ENCODE data around the gene EXOG. TPM values are rescaled to one million over a fixed set of nuclear protein-coding genes. Genes with fewer than 3 reads are reported as not detected.

Gene EXOG
- total and polyA plus RNA-seq, 2 donors (not counting 1 experiment from before 2014, with no cell fraction given), result 8.8 to 36.8 TPM

DNA sequence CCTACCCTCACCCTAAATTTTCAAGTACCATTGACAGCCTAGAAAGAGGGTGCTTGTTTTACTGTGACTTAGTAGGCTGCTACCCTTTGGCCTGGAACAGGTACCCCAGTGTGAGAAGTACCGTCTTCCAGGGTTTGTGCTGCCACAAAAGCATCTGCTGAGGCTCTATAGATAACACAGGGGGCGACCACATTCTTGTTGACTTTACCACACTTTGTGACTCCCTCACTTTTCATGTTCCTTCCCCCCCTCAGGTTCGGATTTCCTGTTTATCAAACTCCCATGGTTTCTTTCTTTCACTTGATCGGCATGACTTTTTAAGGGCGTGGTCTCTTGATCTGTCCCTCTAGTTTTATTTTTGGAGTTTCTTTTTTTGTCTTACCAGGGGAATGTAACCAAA, 23.5 kb downstream of the EXOG start:
- 29% methylated on average over 3 of the region's 5 CpGs for WGBS (ENCODE audit: insufficient coverage)
- Histone ChIP-seq H3K27me3 (replicated peaks in 1 of 4; ENCODE audit: control extremely low read depth in 1 of 4, control insufficient read depth in 3 of 4, insufficient read depth in 4 of 4, low read length in 3 of 4) (no peaks in the 10 kb centered on the region), H3K27ac (ENCODE audit: low read length in 2 of 2) (peak overlapping the region in 1 of 2 donors; percentile 66), H3K36me3 (replicated peaks in 1 of 2; ENCODE audit: control extremely low read depth in 1 of 2, control insufficient read depth in 1 of 2, extremely low read depth in 1 of 2, insufficient read depth in 2 of 2, low read length in 1 of 2) (peaks cover under 1 to 11% of the 10 kb centered on the region in 2 experiments), H3K4me1 (ENCODE audit: control insufficient read depth in 2 of 2, insufficient read depth in 2 of 2, low read length in 2 of 2) (peaks cover 7 to 12% of the 10 kb centered on the region in 2 donors), H3K4me2 (replicated peaks; ENCODE audit: low read depth, low read length, poor library complexity, severe bottlenecking) (peak overlapping the region; percentile 22), H2AFZ (ENCODE audit: insufficient read depth, low read depth, low read length, poor library complexity, severe bottlenecking) (peak overlapping the region; percentile 9), H4K20me1 (ENCODE audit: control insufficient read depth, insufficient read depth, low read length, poor library complexity, severe bottlenecking) (no peaks in the 10 kb centered on the region), H3K9me3 (ENCODE audit: control extremely low read depth in 1 of 3, control insufficient read depth in 2 of 3, insufficient read depth in 1 of 3, low read length in 2 of 3) (no peaks in the 10 kb centered on the region), H3K4me3 (ENCODE audit: control extremely low read depth in 1 of 5, extremely low read depth in 1 of 5, insufficient read depth in 1 of 5, low read depth in 2 of 5, low read length in 4 of 5) (no peak overlapping the region), H3K9ac (ENCODE audit: low read length) (no peak overlapping the region), H3K79me2 (ENCODE audit: control insufficient read depth, insufficient read depth, low read length) (no peaks in the 10 kb centered on the region)
- TF ChIP-seq, protein P1, sequence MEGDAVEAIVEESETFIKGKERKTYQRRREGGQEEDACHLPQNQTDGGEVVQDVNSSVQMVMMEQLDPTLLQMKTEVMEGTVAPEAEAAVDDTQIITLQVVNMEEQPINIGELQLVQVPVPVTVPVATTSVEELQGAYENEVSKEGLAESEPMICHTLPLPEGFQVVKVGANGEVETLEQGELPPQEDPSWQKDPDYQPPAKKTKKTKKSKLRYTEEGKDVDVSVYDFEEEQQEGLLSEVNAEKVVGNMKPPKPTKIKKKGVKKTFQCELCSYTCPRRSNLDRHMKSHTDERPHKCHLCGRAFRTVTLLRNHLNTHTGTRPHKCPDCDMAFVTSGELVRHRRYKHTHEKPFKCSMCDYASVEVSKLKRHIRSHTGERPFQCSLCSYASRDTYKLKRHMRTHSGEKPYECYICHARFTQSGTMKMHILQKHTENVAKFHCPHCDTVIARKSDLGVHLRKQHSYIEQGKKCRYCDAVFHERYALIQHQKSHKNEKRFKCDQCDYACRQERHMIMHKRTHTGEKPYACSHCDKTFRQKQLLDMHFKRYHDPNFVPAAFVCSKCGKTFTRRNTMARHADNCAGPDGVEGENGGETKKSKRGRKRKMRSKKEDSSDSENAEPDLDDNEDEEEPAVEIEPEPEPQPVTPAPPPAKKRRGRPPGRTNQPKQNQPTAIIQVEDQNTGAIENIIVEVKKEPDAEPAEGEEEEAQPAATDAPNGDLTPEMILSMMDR (IDR thresholded peaks at IDR 0.05), result no peak
- no peak for TF ChIP-seq EZH2 (IDR thresholded peaks at IDR 0.05; ENCODE audit: borderline replicate concordance, insufficient read depth, low read depth, low read length, poor library complexity, severe bottlenecking)
- ATAC-seq (ENCODE audit: low read depth) (no peak), DNase-seq (peak; percentile 12)
- Mint-ChIP-seq H3K4me1 (peaks cover 18% of the 10 kb centered on the region), H3K27ac (peak overlapping the region; percentile 62), H3K4me3 (no peak overlapping the region), H3K9me3 (ENCODE audit: insufficient read depth) (no peaks in the 10 kb centered on the region), H3K27me3 (no peaks in the 10 kb centered on the region)
- intact Hi-C loops (cut with micrococcal nuclease), result loop anchor here (2.0 kb wide), 1 partner anchor 131 kb away; no protein-coding TSS in a partner anchor
- CTCF ChIA-PET, result interaction anchor here (1.0 to 3.8 kb wide), 7 partner anchors 13 to 858 kb away, joined by 3 to 22 read pairs (median 8); partner anchors contain the start of gene EXOG
- POLR2A ChIA-PET, result no interaction called here

DNA sequence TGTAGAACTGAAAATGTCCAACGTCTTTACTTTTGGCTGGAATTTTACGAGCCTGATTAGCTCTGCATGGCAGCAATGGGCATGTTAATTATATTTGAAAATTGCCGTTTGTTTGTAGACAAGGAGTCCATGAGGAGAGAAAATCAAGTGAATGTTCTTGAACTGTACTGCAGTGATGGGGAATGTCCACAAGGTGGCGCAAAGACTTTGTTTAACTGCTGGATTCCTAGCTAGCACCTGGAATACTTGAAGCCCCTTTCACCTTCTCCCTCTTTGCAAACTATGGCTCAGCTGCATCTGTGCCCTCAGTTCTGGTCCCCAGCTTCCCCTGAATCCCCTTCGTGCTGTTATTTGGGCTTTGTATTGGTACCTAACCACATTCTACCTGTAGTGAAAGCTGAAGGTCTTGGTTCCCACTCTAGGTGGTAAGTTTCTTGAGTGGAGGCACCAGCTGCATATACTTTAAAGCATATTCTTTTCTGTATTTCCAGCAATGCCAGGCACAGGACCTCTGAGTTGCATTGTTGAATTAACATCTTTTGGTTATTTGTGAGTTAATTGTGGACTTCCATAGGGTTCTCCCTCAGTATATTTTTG, 25.3 kb downstream of the EXOG start:
- peak; percentile 75 for DNase-seq
- CTCF ChIA-PET, result interaction anchor here (0.6 to 3.8 kb wide), 34 partner anchors 11 to 857 kb away, joined by 3 to 56 read pairs (median 4); partner anchors contain the start of gene EXOG
- peak; percentile 56 for ATAC-seq (ENCODE audit: low read depth)
- Histone ChIP-seq H3K27me3 (replicated peaks in 1 of 4; ENCODE audit: control extremely low read depth in 1 of 4, control insufficient read depth in 3 of 4, insufficient read depth in 4 of 4, low read length in 3 of 4) (no peaks in the 10 kb centered on the region), H4K20me1 (ENCODE audit: control insufficient read depth, insufficient read depth, low read length, poor library complexity, severe bottlenecking) (no peaks in the 10 kb centered on the region), H3K36me3 (replicated peaks in 1 of 2; ENCODE audit: control extremely low read depth in 1 of 2, control insufficient read depth in 1 of 2, extremely low read depth in 1 of 2, insufficient read depth in 2 of 2, low read length in 1 of 2) (peaks cover 2 to 27% of the 10 kb centered on the region in 2 experiments), H3K4me1 (ENCODE audit: control insufficient read depth in 2 of 2, insufficient read depth in 2 of 2, low read length in 2 of 2) (peaks cover 7 to 12% of the 10 kb centered on the region in 2 donors), H3K9me3 (ENCODE audit: control extremely low read depth in 1 of 3, control insufficient read depth in 2 of 3, insufficient read depth in 1 of 3, low read length in 2 of 3) (no peaks in the 10 kb centered on the region), H2AFZ (ENCODE audit: insufficient read depth, low read depth, low read length, poor library complexity, severe bottlenecking) (no peak overlapping the region), H3K4me3 (ENCODE audit: control extremely low read depth in 1 of 5, extremely low read depth in 1 of 5, insufficient read depth in 1 of 5, low read depth in 2 of 5, low read length in 4 of 5) (no peak overlapping the region), H3K27ac (ENCODE audit: low read length in 2 of 2) (no peak overlapping the region), H3K4me2 (replicated peaks; ENCODE audit: low read depth, low read length, poor library complexity, severe bottlenecking) (no peak overlapping the region), H3K79me2 (ENCODE audit: control insufficient read depth, insufficient read depth, low read length) (no peaks in the 10 kb centered on the region), H3K9ac (ENCODE audit: low read length) (no peak overlapping the region)
- POLR2A ChIA-PET, result no interaction called here
- Mint-ChIP-seq H3K9me3 (ENCODE audit: insufficient read depth) (no peaks in the 10 kb centered on the region), H3K4me3 (no peak overlapping the region), H3K4me1 (peaks cover 18% of the 10 kb centered on the region), H3K27me3 (no peaks in the 10 kb centered on the region), H3K27ac (no peak overlapping the region)
- TF ChIP-seq, protein P1 (IDR thresholded peaks at IDR 0.05), result peak; percentile 95
- TF ChIP-seq EZH2 (IDR thresholded peaks at IDR 0.05; ENCODE audit: borderline replicate concordance, insufficient read depth, low read depth, low read length, poor library complexity, severe bottlenecking), result no peak
- intact Hi-C loops (cut with micrococcal nuclease), result loop anchor here (1.0 to 2.0 kb wide), 4 partner anchors 129 to 767 kb away; no protein-coding TSS in a partner anchor
- WGBS (ENCODE audit: insufficient coverage), result 5% methylated on average over 4 of the region's 5 CpGs

Data from B cell (primary cell).